Mesendoderm (in vitro differentiated cells): ENCODE results near the gene UBE2G1.
"Not testable (repeated sequence)": the region's sequence is repeated elsewhere in the genome, so short reads cannot be mapped to it uniquely, and the experiment has no call there.

Source experiments
- DNase-seq: peaks from one replicate; pipeline ENCODE4 v3.0.0; 2013
- H2AK5ac ChIP-seq: 2 replicates; pipeline ENCODE4 v1.6.1; 2013; ENCODE audit warnings: low read length, inconsistent platforms
- H2BK120ac ChIP-seq: 2 replicates; pipeline ENCODE4 v1.6.1; 2013; ENCODE audit warnings: low read depth, mild to moderate bottlenecking, low read length, moderate library complexity, mixed read lengths
- H2BK15ac ChIP-seq: replicated peaks from 2 replicates; pipeline ENCODE4 v1.6.1; 2013; ENCODE audit warnings: low read depth, mild to moderate bottlenecking, moderate library complexity
- H2BK5ac ChIP-seq: 2 replicates; pipeline ENCODE4 v1.6.1; 2013; ENCODE audit warnings: low read length, inconsistent platforms
- H3K18ac ChIP-seq: 2 replicates; pipeline ENCODE4 v1.6.1; 2013; ENCODE audit warnings: mild to moderate bottlenecking, low read length, mixed read lengths
- H3K23ac ChIP-seq: one replicate; pipeline ENCODE4 v1.6.1; 2013; ENCODE audit warnings: low read length
- H3K27ac ChIP-seq: 2 replicates; pipeline ENCODE4 v1.5.1; 2013; ENCODE audit warnings: low read depth, mild to moderate bottlenecking, inconsistent platforms, low read length, moderate library complexity
- H3K27me3 ChIP-seq: 2 replicates; pipeline ENCODE4 v1.6.1; 2013; ENCODE audit warnings: low read length, control low read depth, mild to moderate bottlenecking, inconsistent platforms; ENCODE audit not compliant: insufficient read depth, poor library complexity
- H3K36me3 ChIP-seq: 2 replicates; pipeline ENCODE4 v1.6.1; 2013; ENCODE audit warnings: low read length, inconsistent platforms; ENCODE audit not compliant: control insufficient read depth, insufficient read depth
- H3K4ac ChIP-seq: one replicate; pipeline ENCODE4 v1.6.1; 2013; ENCODE audit warnings: low read depth, mild to moderate bottlenecking, low read length, moderate library complexity
- H3K4me1 ChIP-seq: 2 replicates; pipeline ENCODE4 v1.6.1; 2013; ENCODE audit warnings: low read depth, low read length, inconsistent platforms; ENCODE audit not compliant: control insufficient read depth
- H3K4me2 ChIP-seq: 2 replicates; pipeline ENCODE4 v1.6.1; 2013; ENCODE audit warnings: low read length
- H3K4me3 ChIP-seq: 2 replicates; pipeline ENCODE4 v1.5.1; 2013; ENCODE audit warnings: mild to moderate bottlenecking, low read length
- H3K56ac ChIP-seq: one replicate; pipeline ENCODE4 v1.6.1; 2013; ENCODE audit warnings: low read length
- H3K79me1 ChIP-seq: 2 replicates; pipeline ENCODE4 v1.6.1; 2013; ENCODE audit warnings: low read length, inconsistent platforms
- H3K79me2 ChIP-seq: 2 replicates; pipeline ENCODE4 v1.6.1; 2013; ENCODE audit warnings: mild to moderate bottlenecking, low read length; ENCODE audit not compliant: control insufficient read depth, insufficient read depth
- H3K9ac ChIP-seq: 2 replicates; pipeline ENCODE4 v1.6.1; 2013; ENCODE audit warnings: low read length, inconsistent platforms
- H4K5ac ChIP-seq: one replicate; pipeline ENCODE4 v1.6.1; 2013; ENCODE audit warnings: low read length
- H4K8ac ChIP-seq: one replicate; pipeline ENCODE4 v1.6.1; 2013; ENCODE audit warnings: low read depth, mild to moderate bottlenecking, control low read depth, low read length, moderate library complexity
- WGBS: extraction: QIAGEN DNeasy Blood & Tissue Kit; methylation state at CpG from one replicate; pipeline ENCODE4 v1.1.7; 2013; ENCODE audit warnings: low lambda C conversion rate, missing lambda C conversion rate; ENCODE audit not compliant: insufficient coverage; ENCODE audit errors: extremely low coverage; 5-methylcytosine and 5-hydroxymethylcytosine counted together

The UBE2G1 gene

GRCh38 chr17:4262703-4263102 lies 103.8 kb downstream of the UBE2G1 start:
- no peak overlapping the region for H2BK15ac ChIP-seq
- no CpG with 5 or more reads among the region's 8 CpGs for WGBS
- no peak overlapping the region for H3K4ac ChIP-seq
- H3K4me2 ChIP-seq, result peak overlapping the region; percentile 98
- no peak overlapping the region for H3K27ac ChIP-seq
- H3K79me2 ChIP-seq, result peaks cover 47% of the 10 kb centered on the region
- H4K8ac ChIP-seq, result no peak overlapping the region
- peaks cover 22% of the 10 kb centered on the region for H3K79me1 ChIP-seq
- no peak overlapping the region for H4K5ac ChIP-seq
- H3K27me3 ChIP-seq, result no peaks in the 10 kb centered on the region
- H3K18ac ChIP-seq, result no peak overlapping the region
- no peak overlapping the region for H2AK5ac ChIP-seq
- no peak overlapping the region for H2BK5ac ChIP-seq
- H3K23ac ChIP-seq, result peak overlapping the region; percentile 20
- H3K4me1 ChIP-seq, result peaks cover 6% of the 10 kb centered on the region
- H3K9ac ChIP-seq, result peak overlapping the region; percentile 85
- peak overlapping the region; percentile 72 for H3K4me3 ChIP-seq
- no peak overlapping the region for H2BK120ac ChIP-seq
- no peaks in the 10 kb centered on the region for H3K36me3 ChIP-seq
- H3K56ac ChIP-seq, result peak overlapping the region; percentile 93
- no peak for DNase-seq

GRCh38 chr17:4261452-4261851 lies 105.0 kb downstream of the UBE2G1 start:
- H2AK5ac ChIP-seq, result no peak overlapping the region
- H3K23ac ChIP-seq, result no peak overlapping the region
- peaks cover 31% of the 10 kb centered on the region for H3K79me1 ChIP-seq
- H3K79me2 ChIP-seq, result peaks cover 57% of the 10 kb centered on the region
- no peak overlapping the region for H3K9ac ChIP-seq
- peaks cover 6% of the 10 kb centered on the region for H3K4me1 ChIP-seq
- H3K18ac ChIP-seq, result no peak overlapping the region
- peak; percentile 37 for DNase-seq
- no peak overlapping the region for H3K4me3 ChIP-seq
- H4K8ac ChIP-seq, result no peak overlapping the region
- H3K4me2 ChIP-seq, result no peak overlapping the region
- no peak overlapping the region for H3K4ac ChIP-seq
- no peak overlapping the region for H3K56ac ChIP-seq
- no CpG with 5 or more reads among the region's 8 CpGs for WGBS
- H2BK120ac ChIP-seq, result no peak overlapping the region
- H3K27me3 ChIP-seq, result no peaks in the 10 kb centered on the region
- H3K27ac ChIP-seq, result peak overlapping the region; percentile 40
- H3K36me3 ChIP-seq, result no peaks in the 10 kb centered on the region
- no peak overlapping the region for H2BK15ac ChIP-seq
- H4K5ac ChIP-seq, result no peak overlapping the region
- H2BK5ac ChIP-seq, result no peak overlapping the region

- Histone ChIP-seq H3K79me1 (peaks cover 34% of the 10 kb centered on the region), H3K4me2 (no peak overlapping the region), H3K4me1 (peaks cover 3% of the 10 kb centered on the region), H3K56ac (no peak overlapping the region), H2BK120ac (no peak overlapping the region), H3K23ac (no peak overlapping the region), H3K36me3 (no peaks in the 10 kb centered on the region), H3K79me2 (peaks cover 64% of the 10 kb centered on the region), H4K5ac (no peak overlapping the region), H3K9ac (no peak overlapping the region), H3K27me3 (no peaks in the 10 kb centered on the region), H3K27ac (no peak overlapping the region), H3K4ac (no peak overlapping the region), H2BK5ac (no peak overlapping the region), H4K8ac (no peak overlapping the region), H3K4me3 (peak overlapping the region; percentile 6), H2AK5ac (no peak overlapping the region), H2BK15ac (no peak overlapping the region), H3K18ac (no peak overlapping the region)
- WGBS, result no CpG with 5 or more reads among the region's 3 CpGs
- no peak for DNase-seq
Measured at GRCh38 chr17:4258867-4259266, 107.6 kb downstream of the UBE2G1 start.

GRCh38 chr17:4256952-4257351 lies 109.5 kb downstream of the UBE2G1 start:
- H3K9ac ChIP-seq, result no peak overlapping the region
- H4K8ac ChIP-seq, result no peak overlapping the region
- H2AK5ac ChIP-seq, result no peak overlapping the region
- H4K5ac ChIP-seq, result no peak overlapping the region
- H3K36me3 ChIP-seq, result no peaks in the 10 kb centered on the region
- H3K56ac ChIP-seq, result no peak overlapping the region
- no peak overlapping the region for H3K18ac ChIP-seq
- no peak overlapping the region for H3K4ac ChIP-seq
- no peaks in the 10 kb centered on the region for H3K4me1 ChIP-seq
- H3K4me2 ChIP-seq, result no peak overlapping the region
- H3K27ac ChIP-seq, result no peak overlapping the region
- H3K23ac ChIP-seq, result no peak overlapping the region
- H3K79me2 ChIP-seq, result peaks cover 57% of the 10 kb centered on the region
- no peaks in the 10 kb centered on the region for H3K27me3 ChIP-seq
- no peak overlapping the region for H2BK15ac ChIP-seq
- H2BK120ac ChIP-seq, result no peak overlapping the region
- no peak for DNase-seq
- no CpG with 5 or more reads among the region's 2 CpGs for WGBS
- H3K79me1 ChIP-seq, result peaks cover 29% of the 10 kb centered on the region
- H3K4me3 ChIP-seq, result no peak overlapping the region
- no peak overlapping the region for H2BK5ac ChIP-seq

GRCh38 chr17:4255271-4255670 lies 111.2 kb downstream of the UBE2G1 start:
- H2AK5ac ChIP-seq, H2BK5ac ChIP-seq, H3K4me2 ChIP-seq, H3K56ac ChIP-seq, H3K4ac ChIP-seq, H3K4me3 ChIP-seq, H3K4me1 ChIP-seq, H3K23ac ChIP-seq, H3K9ac ChIP-seq, H3K27ac ChIP-seq, H4K8ac ChIP-seq, H3K27me3 ChIP-seq, H4K5ac ChIP-seq, H2BK15ac ChIP-seq, H3K18ac ChIP-seq, H3K36me3 ChIP-seq, DNase-seq, H2BK120ac ChIP-seq: not testable (repeated sequence)
- H3K79me1 ChIP-seq, result peaks cover 27% of the 10 kb centered on the region
- H3K79me2 ChIP-seq, result peaks cover 49% of the 10 kb centered on the region
- no CpG with 5 or more reads among the region's 6 CpGs for WGBS

GRCh38 chr17:4250887-4251286 lies 115.6 kb downstream of the UBE2G1 start:
- H4K5ac ChIP-seq, result no peak overlapping the region
- H2BK5ac ChIP-seq, result no peak overlapping the region
- no peak overlapping the region for H3K4me3 ChIP-seq
- no peak overlapping the region for H3K56ac ChIP-seq
- H3K36me3 ChIP-seq, result no peaks in the 10 kb centered on the region
- H3K4me2 ChIP-seq, result no peak overlapping the region
- no peak overlapping the region for H3K18ac ChIP-seq
- H2BK120ac ChIP-seq, result no peak overlapping the region
- no peak overlapping the region for H4K8ac ChIP-seq
- no peak overlapping the region for H3K27ac ChIP-seq
- H2AK5ac ChIP-seq, result no peak overlapping the region
- H3K9ac ChIP-seq, result no peak overlapping the region
- H3K4ac ChIP-seq, result no peak overlapping the region
- H3K23ac ChIP-seq, result no peak overlapping the region
- no peaks in the 10 kb centered on the region for H3K27me3 ChIP-seq
- no peak for DNase-seq
- peaks cover 6% of the 10 kb centered on the region for H3K4me1 ChIP-seq
- no CpG with 5 or more reads among the region's 2 CpGs for WGBS
- no peak overlapping the region for H2BK15ac ChIP-seq
- peaks cover 49% of the 10 kb centered on the region for H3K79me2 ChIP-seq
- peaks cover 21% of the 10 kb centered on the region for H3K79me1 ChIP-seq
